Myocyte (in vitro differentiated cells): ENCODE results near the gene HHEX. TPM values are rescaled to one million over a fixed set of nuclear protein-coding genes. Genes with fewer than 3 reads are reported as not detected.
A peak's percentile ranks its signal among the peaks of the same experiment; 100 is the strongest.

Experiments
- DNase-seq: peaks from one replicate; pipeline ENCODE4 v3.0.0-alpha.2; 2012; ENCODE audit warnings: low read depth
- total RNA-seq: library from RNA; depleted of rRNA; stranded (reverse); fragments of >200 nt; gene quantifications from 2 replicates; pipeline ENCODE4 v1.2.3, GENCODE V29; 2014

The HHEX gene
- total RNA-seq, 1 donor from 2014 or later, result 0.11 TPM

DNA sequence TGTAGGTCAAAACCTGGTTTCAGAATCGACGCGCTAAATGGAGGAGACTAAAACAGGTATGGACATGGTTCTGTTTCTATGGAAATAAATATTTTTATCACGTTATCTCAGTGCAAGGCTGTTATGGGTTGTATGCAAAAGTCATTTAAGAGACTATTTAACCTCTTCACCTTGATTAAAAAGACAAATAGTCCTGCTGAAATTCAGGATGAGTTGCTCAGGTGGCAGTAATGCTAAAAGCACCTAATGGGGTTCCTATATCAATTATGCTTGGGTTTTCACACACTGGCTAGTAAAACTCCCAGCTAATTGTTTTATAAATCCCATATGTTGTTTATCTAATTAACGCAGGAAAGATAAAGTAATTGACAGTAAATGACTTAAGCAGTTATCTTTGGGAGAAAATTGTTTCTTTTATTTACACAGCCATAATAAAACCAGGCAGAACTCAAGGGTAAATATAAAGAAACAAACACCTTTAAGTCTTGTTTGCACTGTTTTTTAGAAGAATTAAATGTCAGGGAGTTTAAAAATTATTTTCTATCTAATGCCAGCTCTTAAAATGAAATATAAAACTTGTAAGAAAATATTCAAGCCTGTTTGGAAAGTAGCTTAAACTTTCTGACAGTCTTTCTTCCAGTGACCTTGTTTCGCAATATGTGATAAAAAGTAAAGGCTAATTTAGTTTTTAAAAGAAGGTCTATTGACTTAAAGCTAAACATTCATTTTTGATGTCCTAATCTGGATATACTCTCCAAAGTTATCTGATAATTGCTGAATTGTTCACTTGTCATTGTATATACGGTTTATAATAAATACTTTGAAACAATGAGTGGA is 3.2 kb downstream of the HHEX start:
- DNase-seq, result no peak

DNA sequence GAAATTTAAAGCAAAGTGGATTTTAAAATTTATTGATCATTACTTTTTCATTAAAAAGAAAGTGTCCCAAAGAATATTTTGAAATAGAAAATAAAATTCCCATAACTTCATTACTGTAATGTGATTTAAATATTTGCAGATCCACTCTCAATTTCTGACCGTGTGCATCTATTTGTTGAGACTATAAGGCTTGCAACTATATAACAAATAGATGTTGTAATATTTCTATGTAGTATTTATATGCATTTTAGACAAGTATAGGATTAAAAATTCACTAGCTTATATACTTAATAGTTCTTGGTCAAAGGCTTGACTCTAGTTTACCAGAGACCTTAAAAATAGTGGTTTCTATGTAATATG is 3.8 kb downstream of the HHEX start:
- DNase-seq, result no peak

- DNase-seq, result peak; percentile 28
Measured at GRCh38 chr10:92695679-92696605, 6.2 kb downstream of the HHEX start.

DNA sequence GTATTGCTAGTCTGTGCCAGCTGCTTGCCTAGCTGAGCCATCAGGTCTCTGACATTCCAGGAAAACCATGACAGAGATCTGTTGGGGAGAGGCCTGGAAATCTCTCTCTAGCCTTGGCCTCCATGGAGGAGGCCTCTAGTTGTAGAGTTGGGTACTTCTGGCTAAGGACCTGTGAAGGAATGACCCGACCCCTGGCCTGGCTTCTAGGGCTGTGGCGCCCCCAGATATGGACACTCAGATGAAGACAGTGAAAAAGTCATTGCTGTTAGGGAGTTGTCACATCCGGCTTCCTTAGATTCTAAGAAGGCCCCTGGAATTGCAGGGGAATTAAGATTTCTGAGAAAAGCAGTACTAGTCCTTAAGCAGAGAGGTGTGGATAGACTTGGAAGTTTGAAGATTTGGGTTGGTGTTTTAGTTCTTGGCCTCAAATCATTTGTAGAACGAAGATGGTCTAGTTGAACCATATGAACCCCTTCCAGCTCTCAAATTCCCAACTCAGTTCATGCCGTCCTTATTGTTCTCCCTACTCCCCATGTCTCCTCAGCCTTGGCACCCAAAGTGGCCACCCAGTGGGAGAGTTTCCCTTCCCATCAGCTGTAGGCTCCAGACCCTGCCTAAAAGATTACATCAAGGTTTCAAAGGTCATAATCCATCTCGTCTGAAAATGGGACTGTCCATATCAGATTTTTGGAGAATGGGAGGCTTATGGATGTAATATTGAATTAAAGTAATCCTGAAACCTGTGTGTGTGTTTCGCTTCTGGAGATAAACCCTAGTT is 7.0 kb downstream of the HHEX start:
- no peak for DNase-seq

DNA sequence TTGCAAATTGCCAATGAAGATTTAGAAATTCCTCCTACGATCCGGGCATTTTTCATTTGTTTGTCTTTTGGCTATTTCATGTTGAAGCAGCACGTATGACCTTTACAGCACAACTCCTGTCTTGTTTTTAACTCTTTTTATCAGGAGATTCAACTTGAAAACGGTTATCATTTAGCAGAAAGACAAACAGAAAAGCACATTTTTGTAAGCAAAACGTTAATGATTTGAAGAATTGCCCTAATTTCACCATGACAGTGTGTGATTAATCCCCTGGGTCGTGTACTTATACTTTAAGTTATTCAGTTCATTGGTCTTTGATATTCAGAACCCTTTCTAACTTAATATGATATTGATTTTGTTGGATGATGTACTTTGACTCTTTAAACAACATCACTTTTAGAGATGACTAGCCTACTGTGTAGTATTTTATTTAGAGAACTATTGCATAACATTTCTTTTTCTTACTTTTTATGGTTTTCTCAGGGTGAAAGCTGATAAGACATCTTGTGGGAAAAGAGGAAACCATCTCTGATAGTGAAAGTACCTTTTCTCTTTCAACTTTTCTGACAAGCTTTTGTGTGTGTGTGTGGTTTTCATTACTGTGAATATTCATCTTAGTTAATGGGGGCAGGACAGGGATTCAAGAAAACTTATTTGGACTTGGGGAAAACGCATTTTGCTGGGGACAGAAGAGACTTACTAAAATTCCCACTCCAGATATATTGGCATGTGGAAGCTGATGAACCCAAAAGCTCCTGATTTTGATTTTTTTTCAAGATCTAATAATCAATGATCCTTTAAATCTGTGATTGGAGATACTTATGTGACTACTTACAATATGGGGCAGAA is 8.1 kb downstream of the HHEX start:
- DNase-seq, result no peak

DNA sequence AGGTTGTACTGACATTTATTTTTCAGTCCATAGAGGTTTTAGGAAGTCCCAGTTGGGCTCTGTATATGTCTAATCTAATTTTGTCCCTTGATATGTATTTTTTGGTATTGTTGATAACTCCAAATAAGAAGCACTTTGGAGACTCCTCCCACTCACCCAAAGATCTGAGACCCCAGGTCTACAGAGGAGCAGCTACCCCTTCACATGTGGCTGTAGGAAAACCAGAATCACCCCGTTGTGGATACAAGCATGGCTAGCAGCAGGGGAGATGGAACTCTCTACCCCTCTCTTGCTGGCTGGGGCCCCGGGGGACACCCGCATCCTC is 9.4 kb downstream of the HHEX start:
- no peak for DNase-seq

- peak; percentile 59 for DNase-seq
Measured at GRCh38 chr10:92699518-92700381, 10.0 kb downstream of the HHEX start.

DNA sequence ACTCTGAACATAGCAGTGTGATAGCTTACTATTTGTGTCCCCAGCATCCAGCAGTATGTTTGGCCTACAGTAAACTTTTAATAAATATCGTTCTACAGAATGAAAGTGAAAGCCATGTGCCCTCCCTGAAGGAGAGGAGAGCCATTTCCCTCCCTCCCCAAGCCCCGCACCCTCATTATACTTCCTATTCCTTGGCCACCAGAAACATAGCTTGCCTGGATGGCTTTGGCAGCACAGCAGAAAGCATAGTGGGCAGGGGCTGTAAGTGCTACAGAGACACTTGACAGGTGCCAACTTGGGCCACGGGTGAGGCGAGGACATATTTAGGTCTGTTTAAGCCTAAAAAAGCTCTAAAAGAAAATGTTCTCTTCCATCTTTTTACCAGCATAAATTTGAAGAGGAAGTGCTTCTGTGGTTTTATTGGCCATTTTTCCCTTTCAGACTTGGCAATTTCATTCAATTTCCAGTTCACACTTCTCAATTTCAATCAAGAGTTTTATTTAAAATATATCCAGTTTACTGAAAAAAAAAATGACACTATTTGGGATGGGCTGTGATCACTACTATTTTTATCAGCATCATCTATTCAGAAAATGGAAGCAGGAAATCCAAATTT is 12.7 kb downstream of the HHEX start:
- no peak for DNase-seq

DNA sequence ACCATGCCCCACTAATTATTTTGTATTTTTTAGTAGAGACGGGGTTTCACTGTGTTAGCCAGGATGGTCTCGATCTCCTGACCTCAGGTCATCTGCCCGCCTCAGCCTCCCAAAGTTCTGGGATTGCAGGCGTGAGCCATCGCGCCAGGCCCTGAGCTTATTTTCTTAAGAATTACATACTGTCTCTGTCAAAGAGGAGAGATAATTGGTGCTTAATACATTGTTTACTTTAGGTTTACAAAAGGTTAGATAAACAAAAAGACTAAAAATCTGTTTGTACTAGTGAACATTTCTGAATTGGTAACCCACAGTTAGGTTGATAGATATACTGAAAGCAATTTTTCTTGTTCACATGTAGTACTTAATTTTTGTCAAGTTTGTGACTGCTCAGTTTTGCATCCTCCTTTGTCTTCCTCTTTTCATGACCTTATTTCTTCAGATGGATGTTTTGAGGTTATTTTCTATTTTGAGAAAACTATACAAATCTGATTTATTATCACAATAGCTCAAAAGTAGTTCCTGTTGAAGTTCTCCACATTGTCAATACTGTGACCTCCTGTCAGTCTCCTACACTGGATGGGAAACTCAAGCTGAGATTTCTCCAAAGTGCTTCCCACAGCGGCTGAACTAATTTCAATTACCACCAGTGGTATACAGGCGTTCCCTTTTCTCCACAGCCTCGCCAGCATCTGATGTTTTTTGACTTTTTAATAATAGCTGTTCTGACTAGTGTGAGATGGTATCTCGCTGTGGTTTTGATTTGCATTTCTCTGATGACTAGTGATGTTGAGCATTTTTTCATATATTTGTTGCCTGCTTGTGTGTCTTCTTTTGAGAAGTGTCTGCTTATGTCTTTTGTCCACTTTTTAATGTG is 22.5 kb downstream of the HHEX start:
- peak; percentile 28 for DNase-seq

DNA sequence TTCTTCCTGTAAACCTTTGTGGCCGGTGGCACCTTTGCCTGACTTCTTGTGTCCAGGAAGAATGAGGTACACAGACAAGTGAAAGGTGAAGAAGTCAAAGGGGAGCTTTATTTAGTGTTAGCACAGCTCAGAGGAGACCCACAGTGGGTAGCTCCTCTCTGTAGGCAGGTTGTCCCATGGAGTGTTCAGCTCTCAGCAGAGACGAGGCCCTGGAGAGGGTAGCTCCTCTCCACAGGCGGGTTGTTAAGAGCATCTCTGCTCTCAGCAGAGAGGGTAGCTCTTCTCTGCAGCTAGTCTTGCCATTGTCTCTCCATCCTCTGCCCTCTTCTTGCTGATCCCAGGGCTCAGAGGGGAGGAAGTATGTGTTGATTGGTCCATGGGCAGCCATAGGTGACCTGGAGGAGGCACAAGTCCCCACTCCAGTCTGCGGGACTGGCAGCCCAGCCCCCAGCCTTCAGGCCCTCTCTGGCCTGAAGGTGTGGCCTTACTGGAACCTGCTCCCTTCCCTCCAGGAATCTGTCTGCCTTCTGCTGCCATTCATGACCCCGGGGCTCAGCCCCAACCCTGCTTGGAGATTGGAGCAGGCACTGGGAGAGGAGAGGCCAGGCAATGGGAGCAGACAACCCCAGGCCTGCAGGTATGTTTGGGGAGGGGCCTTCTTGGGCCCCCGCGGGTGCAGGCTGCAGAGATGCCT is 24.5 kb downstream of the HHEX start:
- DNase-seq, result no peak

GRCh38 chr10:92714872-92715271 is 25.1 kb downstream of the HHEX start:
- no peak for DNase-seq

- no peak for DNase-seq
Measured at GRCh38 chr10:92719991-92720830, 30.5 kb downstream of the HHEX start.

- no peak for DNase-seq
Measured at GRCh38 chr10:92720831-92721165, 31.0 kb downstream of the HHEX start.

GRCh38 chr10:92722349-92722748 is 32.6 kb downstream of the HHEX start:
- DNase-seq, result no peak

- DNase-seq, result no peak
Measured at GRCh38 chr10:92727141-92727540, 37.4 kb downstream of the HHEX start.

DNA sequence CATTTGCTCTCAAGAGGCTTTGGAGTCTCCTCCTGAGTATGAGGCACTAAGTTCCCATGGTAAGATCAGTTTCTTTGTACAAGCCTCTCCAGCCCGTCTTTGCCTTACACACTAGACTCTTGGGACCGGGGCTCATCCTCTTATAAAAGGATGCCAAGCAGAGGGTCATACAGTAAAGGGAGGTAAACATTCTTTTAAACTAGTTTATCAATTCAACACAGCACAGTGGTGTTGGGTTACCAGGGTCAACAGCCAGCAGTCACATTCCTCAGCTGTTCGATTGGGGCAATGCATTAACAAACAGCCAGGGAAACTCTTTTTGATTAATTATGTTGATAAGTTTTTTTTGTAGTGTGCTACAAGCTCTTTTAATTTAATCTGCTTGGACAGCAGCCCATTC is 37.8 kb downstream of the HHEX start:
- no peak for DNase-seq

- peak; percentile 25 for DNase-seq
Measured at GRCh38 chr10:92729886-92730285, 40.1 kb downstream of the HHEX start.
